Uterus (tissue), 2 donors: ENCODE data around the gene NDUFB2.

ENCODE experiments used
- POLR2A ChIP-seq, 2 donors: fragments of 450-650 bp; IDR thresholded peaks; one replicate each; pipeline ENCODE4 v1.6.1; 2016; ENCODE audit warnings: antibody characterized with exemption in 2 of 2, mild to moderate bottlenecking in 1 of 2, moderate library complexity in 1 of 2
- TF ChIP-seq, protein P1 (sequence below), 4 experiments: fragments of 200-600 bp in 2 of 4; fragments of 450-650 bp in 2 of 4; sonication (generic) in 2 of 4; IDR thresholded peaks; one replicate each; pipeline ENCODE4 v1.5.1; 2016 to 2019; ENCODE audit warnings: antibody characterized with exemption in 4 of 4, mild to moderate bottlenecking in 2 of 4, moderate library complexity in 1 of 4

DNA sequence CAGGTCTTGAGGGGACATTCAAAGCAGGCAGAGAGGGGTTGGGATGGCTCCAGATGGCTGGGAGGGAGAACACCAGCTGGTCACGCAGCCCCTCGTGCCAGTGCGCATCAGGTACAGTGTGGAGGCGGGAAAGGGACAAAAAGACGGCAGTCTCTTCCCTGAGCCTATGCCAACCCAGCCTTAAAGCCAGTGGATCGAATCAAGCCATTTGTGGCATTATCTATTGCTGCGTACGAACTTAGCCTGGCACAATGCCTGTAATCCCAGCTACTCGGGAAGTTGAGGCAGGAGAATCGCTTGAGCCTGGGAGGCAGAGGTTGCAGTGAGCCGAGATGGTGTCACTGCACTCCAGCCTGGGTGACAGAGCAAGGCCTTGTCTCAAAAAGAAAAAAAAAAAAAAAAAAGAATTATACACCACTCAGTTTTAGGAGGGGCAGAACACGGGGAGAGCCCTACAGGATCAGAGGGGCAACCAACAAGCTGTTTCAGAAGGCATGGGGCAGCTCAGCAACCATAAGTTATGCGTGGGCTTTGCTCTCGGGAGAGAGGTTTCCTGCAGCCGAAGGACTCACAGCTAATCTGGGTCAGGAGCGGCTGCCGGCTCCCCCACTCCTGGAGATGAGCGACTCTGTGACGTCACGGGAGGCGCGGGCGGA is 356 bp upstream of the NDUFB2 start:
- TF ChIP-seq, protein P1, sequence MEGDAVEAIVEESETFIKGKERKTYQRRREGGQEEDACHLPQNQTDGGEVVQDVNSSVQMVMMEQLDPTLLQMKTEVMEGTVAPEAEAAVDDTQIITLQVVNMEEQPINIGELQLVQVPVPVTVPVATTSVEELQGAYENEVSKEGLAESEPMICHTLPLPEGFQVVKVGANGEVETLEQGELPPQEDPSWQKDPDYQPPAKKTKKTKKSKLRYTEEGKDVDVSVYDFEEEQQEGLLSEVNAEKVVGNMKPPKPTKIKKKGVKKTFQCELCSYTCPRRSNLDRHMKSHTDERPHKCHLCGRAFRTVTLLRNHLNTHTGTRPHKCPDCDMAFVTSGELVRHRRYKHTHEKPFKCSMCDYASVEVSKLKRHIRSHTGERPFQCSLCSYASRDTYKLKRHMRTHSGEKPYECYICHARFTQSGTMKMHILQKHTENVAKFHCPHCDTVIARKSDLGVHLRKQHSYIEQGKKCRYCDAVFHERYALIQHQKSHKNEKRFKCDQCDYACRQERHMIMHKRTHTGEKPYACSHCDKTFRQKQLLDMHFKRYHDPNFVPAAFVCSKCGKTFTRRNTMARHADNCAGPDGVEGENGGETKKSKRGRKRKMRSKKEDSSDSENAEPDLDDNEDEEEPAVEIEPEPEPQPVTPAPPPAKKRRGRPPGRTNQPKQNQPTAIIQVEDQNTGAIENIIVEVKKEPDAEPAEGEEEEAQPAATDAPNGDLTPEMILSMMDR (IDR thresholded peaks at IDR 0.05) = no peak
- TF ChIP-seq POLR2A (IDR thresholded peaks at IDR 0.05) = no peak
